Astrocyte (in vitro differentiated cells and primary cell): ENCODE data around the gene TTLL9.

Source experiments
- CTCF ChIP-seq: IDR thresholded peaks from 2 replicates; pipeline ENCODE4 v1.5.1; 2011; ENCODE audit warnings: low read depth, mild to moderate bottlenecking, inconsistent platforms, low read length, moderate library complexity; ENCODE audit not compliant: insufficient read depth
- EZH2 ChIP-seq: IDR thresholded peaks from 2 replicates; pipeline ENCODE4 v1.6.1; 2012; ENCODE audit warnings: mild to moderate bottlenecking, low read length, inconsistent platforms; ENCODE audit not compliant: insufficient read depth

GRCh38 chr20:31926493-31926892 is 56.1 kb downstream of the TTLL9 start:
- no peak for TF ChIP-seq EZH2
- no peak for TF ChIP-seq CTCF
